Measurements from ENCODE around the gene TMEM208.

Gene TMEM208

GRCh38 chr16:67191995-67192681 is 34.8 kb upstream of the TMEM208 start, which contains the start of gene E2F4:
Gene E2F4, plus strand, starts transcription at chr16:67192155. Its CDS starts 73 bp downstream, at chr16:67192228.
- DNase-seq = peak; percentile 68 to 96 (median 79)

GRCh38 chr16:67192781-67193361 is 34.1 kb upstream of the TMEM208 start:
- DNase-seq = peak in 1 of 5 experiments; percentile 78

GRCh38 chr16:67193536-67193935 is 33.4 kb upstream of the TMEM208 start:
- no peak for DNase-seq

- DNase-seq = no peak
Observed at GRCh38 chr16:67194260-67194659, 32.7 kb upstream of the TMEM208 start.

- DNase-seq = no peak
Observed at GRCh38 chr16:67195676-67196075, 31.3 kb upstream of the TMEM208 start.

GRCh38 chr16:67196881-67197280 is 30.0 kb upstream of the TMEM208 start:
- no peak for DNase-seq

GRCh38 chr16:67197704-67198103 is 29.2 kb upstream of the TMEM208 start:
- no peak for DNase-seq

- peak in 1 of 5 experiments; percentile 42 for DNase-seq
Observed at GRCh38 chr16:67198238-67198734, 28.6 kb upstream of the TMEM208 start.

- no peak for DNase-seq
Observed at GRCh38 chr16:67199011-67199807, 27.7 kb upstream of the TMEM208 start, which contains the start of gene ELMO3. Gene ELMO3, plus strand, starts transcription at chr16:67199131. Its CDS starts 196 bp downstream, at chr16:67199327.

GRCh38 chr16:67199808-67200198 is 27.1 kb upstream of the TMEM208 start:
- DNase-seq = no peak

- no peak for DNase-seq
Observed at GRCh38 chr16:67200491-67200890, 26.4 kb upstream of the TMEM208 start.

- DNase-seq = no peak
Observed at GRCh38 chr16:67201411-67202345, 25.3 kb upstream of the TMEM208 start.

- DNase-seq = no peak
Observed at GRCh38 chr16:67202426-67202825, 24.5 kb upstream of the TMEM208 start.

GRCh38 chr16:67202956-67203493 is 23.9 kb upstream of the TMEM208 start:
- DNase-seq = no peak

- DNase-seq = no peak
Observed at GRCh38 chr16:67204076-67204475, 22.9 kb upstream of the TMEM208 start.

GRCh38 chr16:67206129-67206837 is 20.6 kb upstream of the TMEM208 start:
- no peak for DNase-seq

- DNase-seq = no peak
Observed at GRCh38 chr16:67206838-67207248, 20.1 kb upstream of the TMEM208 start.

GRCh38 chr16:67207249-67208091 is 19.5 kb upstream of the TMEM208 start:
- no peak for DNase-seq

- DNase-seq = no peak
Observed at GRCh38 chr16:67208154-67208896, 18.6 kb upstream of the TMEM208 start.

Measured in T-helper 2 cell (primary cell).